Measurements from ENCODE around the gene FAM200C.

FAM200C gene

GRCh38 chr5:160419458-160420330 is 19.8 kb upstream of the FAM200C start:
- DNase-seq: no peak

- DNase-seq: peak; percentile 95
These were observed 19.0 kb upstream of the FAM200C start, which contains the start of gene SLU7 for GRCh38 chr5:160418561-160419457. TSS of gene SLU7 (minus strand) at chr5:160419081. CDS start at chr5:160415294, 3,787 bp downstream.

GRCh38 chr5:160398806-160399205 is 1.0 kb downstream of the FAM200C start:
- DNase-seq: no peak

- no peak for DNase-seq
These were observed 2.4 kb downstream of the FAM200C start for GRCh38 chr5:160397492-160397891.

GRCh38 chr5:160395111-160395510 is 4.7 kb downstream of the FAM200C start:
- no peak for DNase-seq

- peak; percentile 28 for DNase-seq
These were observed 8.8 kb downstream of the FAM200C start for GRCh38 chr5:160390787-160391696.

GRCh38 chr5:160387445-160387844 is 12.4 kb downstream of the FAM200C start:
- no peak for DNase-seq

- no peak for DNase-seq
These were observed 14.4 kb downstream of the FAM200C start for GRCh38 chr5:160385496-160385895.

GRCh38 chr5:160384681-160385080 is 15.2 kb downstream of the FAM200C start:
- DNase-seq: no peak

GRCh38 chr5:160382346-160382745 is 17.5 kb downstream of the FAM200C start:
- DNase-seq: no peak

- DNase-seq: no peak
These were observed 19.8 kb downstream of the FAM200C start for GRCh38 chr5:160380041-160380440.

- no peak for DNase-seq
These were observed 20.3 kb downstream of the FAM200C start for GRCh38 chr5:160379511-160379910.

GRCh38 chr5:160378330-160378729 is 21.5 kb downstream of the FAM200C start:
- no peak for DNase-seq

GRCh38 chr5:160377651-160378050 is 22.2 kb downstream of the FAM200C start:
- DNase-seq: no peak

- no peak for DNase-seq
These were observed 23.4 kb downstream of the FAM200C start for GRCh38 chr5:160376416-160376815.

- DNase-seq: no peak
These were observed 24.2 kb downstream of the FAM200C start for GRCh38 chr5:160375701-160376100.

GRCh38 chr5:160375166-160375565 is 24.7 kb downstream of the FAM200C start:
- DNase-seq: no peak

GRCh38 chr5:160371294-160371693 is 28.6 kb downstream of the FAM200C start:
- no peak for DNase-seq

- no peak for DNase-seq
These were observed 29.2 kb downstream of the FAM200C start for GRCh38 chr5:160370713-160371034.

- peak; percentile 68 for DNase-seq
These were observed 29.7 kb downstream of the FAM200C start, which contains the start of gene C1QTNF2 for GRCh38 chr5:160369990-160370712. TSS of gene C1QTNF2 (minus strand) at chr5:160370626. CDS start at chr5:160355011, 15,615 bp downstream.

GRCh38 chr5:160367885-160368284 is 32.0 kb downstream of the FAM200C start:
- no peak for DNase-seq

- DNase-seq: no peak
These were observed 32.6 kb downstream of the FAM200C start for GRCh38 chr5:160367261-160367660.

All from HCEC 1CT (cell line).